Measurements from ENCODE around the gene TGFBI.

DNA sequence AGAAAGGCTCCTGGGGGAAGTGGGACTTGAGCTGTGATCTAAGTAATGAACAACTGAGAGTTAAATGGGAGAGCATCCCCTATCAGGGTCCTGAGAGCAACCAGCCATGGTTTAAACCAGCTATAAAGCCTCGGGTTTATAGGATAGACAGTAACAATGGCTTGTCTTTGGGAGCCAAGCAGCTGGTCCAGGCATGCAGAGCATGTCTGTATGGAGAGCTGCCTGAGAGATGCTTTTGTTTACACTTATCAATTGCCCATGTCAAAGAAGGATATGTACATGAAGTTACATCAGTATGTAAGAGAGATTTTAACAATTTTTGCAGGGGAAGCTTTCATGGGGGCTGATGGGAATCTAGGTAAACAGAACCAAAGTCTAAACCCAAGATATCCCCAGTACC, 4.4 kb downstream of the TGFBI start:
- no peak for TF ChIP-seq POLR2A (IDR thresholded peaks at IDR 0.05)
- TF ChIP-seq, protein P1, sequence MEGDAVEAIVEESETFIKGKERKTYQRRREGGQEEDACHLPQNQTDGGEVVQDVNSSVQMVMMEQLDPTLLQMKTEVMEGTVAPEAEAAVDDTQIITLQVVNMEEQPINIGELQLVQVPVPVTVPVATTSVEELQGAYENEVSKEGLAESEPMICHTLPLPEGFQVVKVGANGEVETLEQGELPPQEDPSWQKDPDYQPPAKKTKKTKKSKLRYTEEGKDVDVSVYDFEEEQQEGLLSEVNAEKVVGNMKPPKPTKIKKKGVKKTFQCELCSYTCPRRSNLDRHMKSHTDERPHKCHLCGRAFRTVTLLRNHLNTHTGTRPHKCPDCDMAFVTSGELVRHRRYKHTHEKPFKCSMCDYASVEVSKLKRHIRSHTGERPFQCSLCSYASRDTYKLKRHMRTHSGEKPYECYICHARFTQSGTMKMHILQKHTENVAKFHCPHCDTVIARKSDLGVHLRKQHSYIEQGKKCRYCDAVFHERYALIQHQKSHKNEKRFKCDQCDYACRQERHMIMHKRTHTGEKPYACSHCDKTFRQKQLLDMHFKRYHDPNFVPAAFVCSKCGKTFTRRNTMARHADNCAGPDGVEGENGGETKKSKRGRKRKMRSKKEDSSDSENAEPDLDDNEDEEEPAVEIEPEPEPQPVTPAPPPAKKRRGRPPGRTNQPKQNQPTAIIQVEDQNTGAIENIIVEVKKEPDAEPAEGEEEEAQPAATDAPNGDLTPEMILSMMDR (IDR thresholded peaks at IDR 0.05 in 4 of 5, conservative IDR thresholded peaks at IDR 0.05 in 1 of 5) = no peak
